Measurements from ENCODE around the gene SYT11. TPM values are rescaled to one million over a fixed set of nuclear protein-coding genes. Genes with fewer than 3 reads are reported as not detected.

The SYT11 gene
- total and polyA plus RNA-seq, 9 of the 15 experiments (the other 6 are each of a cell fraction or from before 2014, with no cell fraction given), result 0.05 to 0.18 (median 0.11) TPM

DNA sequence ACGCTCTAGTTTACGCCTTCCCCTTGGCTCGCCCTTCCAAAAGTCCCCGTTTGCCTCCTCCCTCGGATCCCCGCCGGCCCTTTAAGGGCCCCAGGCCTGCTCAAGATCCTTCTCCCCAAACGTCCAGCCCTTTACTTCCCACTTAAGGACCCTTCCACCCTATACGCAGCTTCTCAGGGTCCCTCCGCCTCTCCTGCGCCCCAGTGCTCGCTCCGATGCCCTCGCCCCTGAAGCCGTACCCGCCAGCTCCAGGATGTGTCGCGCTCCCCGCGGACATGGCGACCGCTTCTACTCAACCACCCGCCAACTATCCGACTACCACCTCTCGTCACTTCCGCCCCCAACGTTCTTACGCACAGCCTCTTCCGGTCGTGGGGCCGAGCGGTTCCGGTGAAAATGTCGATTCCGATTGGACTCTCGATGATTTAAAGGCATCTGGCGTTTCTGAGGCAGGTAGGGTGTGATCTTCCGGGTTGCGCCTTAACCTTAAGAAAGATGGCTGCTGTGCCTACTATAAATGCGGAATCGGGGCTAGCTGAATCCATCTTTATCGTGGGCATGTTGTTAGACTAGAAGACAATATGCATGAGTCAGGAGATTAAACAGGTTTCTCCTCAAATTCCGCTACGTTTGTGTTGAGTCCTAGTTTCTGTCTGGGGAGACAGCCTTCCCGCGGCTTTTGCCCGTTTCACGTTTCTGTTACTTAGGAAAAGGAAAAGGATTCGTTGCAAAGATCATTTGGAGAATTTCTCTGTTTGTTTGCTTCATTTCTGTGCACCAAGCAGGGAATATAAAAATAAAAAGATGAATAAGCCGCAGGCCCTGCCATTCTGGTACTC, 74.9 kb downstream of the SYT11 start, which contains the start of gene KHDC4 (continued):
- TF ChIP-seq KLF13 (tag; IDR thresholded peaks at IDR 0.05; ENCODE audit: borderline replicate concordance, low read depth) (no peak), CREB1 (IDR thresholded peaks at IDR 0.05) (peak; percentile 85), CREB1 (CRISPR knock-in tag; IDR thresholded peaks at IDR 0.05) (peak; percentile 93), ZNF57 (CRISPR knock-in tag; IDR thresholded peaks at IDR 0.05) (no peak), CC2D1A (IDR thresholded peaks at IDR 0.05) (peak; percentile 45; the same call in 1 of the 2 replicates), TBL1XR1 (IDR thresholded peaks at IDR 0.05; ENCODE audit: low read length in 2 of 2) (peak in 1 of 2 experiments; percentile 14; a peak in 2 of 4 replicates), MAFG (tag; conservative IDR thresholded peaks at IDR 0.05) (peak; percentile 77), FOXA1 (IDR thresholded peaks at IDR 0.05; ENCODE audit: borderline replicate concordance) (no peak), FOXP1 (CRISPR knock-in tag; IDR thresholded peaks at IDR 0.05) (peak; percentile 76; the same call in 1 of the 2 replicates), ZNF79 (CRISPR knock-in tag; IDR thresholded peaks at IDR 0.05; ENCODE audit: low read depth) (no peak), MAFK (IDR thresholded peaks at IDR 0.05; ENCODE audit: low read length) (peak; percentile 52)
- TF ChIP-seq, protein P1, sequence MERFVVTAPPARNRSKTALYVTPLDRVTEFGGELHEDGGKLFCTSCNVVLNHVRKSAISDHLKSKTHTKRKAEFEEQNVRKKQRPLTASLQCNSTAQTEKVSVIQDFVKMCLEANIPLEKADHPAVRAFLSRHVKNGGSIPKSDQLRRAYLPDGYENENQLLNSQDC (CRISPR knock-in tag; IDR thresholded peaks at IDR 0.05), result peak; percentile 44; the same call in 1 of the 2 replicates
- TF ChIP-seq, protein P2, sequence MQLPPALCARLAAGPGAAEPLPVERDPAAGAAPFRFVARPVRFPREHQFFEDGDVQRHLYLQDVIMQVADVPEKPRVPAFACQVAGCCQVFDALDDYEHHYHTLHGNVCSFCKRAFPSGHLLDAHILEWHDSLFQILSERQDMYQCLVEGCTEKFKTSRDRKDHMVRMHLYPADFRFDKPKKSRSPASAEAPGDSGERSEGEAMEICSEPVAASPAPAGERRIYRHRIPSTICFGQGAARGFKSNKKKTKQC (CRISPR knock-in tag; IDR thresholded peaks at IDR 0.05), result peak; percentile 50; the same call in 1 of the 2 replicates
- TF ChIP-seq, protein P3, sequence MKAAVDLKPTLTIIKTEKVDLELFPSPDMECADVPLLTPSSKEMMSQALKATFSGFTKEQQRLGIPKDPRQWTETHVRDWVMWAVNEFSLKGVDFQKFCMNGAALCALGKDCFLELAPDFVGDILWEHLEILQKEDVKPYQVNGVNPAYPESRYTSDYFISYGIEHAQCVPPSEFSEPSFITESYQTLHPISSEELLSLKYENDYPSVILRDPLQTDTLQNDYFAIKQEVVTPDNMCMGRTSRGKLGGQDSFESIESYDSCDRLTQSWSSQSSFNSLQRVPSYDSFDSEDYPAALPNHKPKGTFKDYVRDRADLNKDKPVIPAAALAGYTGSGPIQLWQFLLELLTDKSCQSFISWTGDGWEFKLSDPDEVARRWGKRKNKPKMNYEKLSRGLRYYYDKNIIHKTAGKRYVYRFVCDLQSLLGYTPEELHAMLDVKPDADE (conservative IDR thresholded peaks at IDR 0.05; ENCODE audit: control insufficient read depth, low read depth, low read length), result peak; percentile 52; the same call in 1 of the 2 replicates
- TF ChIP-seq, protein P4, sequence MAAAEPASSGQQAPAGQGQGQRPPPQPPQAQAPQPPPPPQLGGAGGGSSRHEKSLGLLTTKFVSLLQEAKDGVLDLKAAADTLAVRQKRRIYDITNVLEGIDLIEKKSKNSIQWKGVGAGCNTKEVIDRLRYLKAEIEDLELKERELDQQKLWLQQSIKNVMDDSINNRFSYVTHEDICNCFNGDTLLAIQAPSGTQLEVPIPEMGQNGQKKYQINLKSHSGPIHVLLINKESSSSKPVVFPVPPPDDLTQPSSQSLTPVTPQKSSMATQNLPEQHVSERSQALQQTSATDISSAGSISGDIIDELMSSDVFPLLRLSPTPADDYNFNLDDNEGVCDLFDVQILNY (CRISPR knock-in tag; IDR thresholded peaks at IDR 0.05), result no peak
- TF ChIP-seq, protein P5, sequence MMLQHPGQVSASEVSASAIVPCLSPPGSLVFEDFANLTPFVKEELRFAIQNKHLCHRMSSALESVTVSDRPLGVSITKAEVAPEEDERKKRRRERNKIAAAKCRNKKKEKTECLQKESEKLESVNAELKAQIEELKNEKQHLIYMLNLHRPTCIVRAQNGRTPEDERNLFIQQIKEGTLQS (IDR thresholded peaks at IDR 0.05), result no peak
- TF ChIP-seq, protein P5 (CRISPR knock-in tag; conservative IDR thresholded peaks at IDR 0.05), result 0 out of 2 replicates have a peak, but pooled peaks have one; percentile 39
